ENCODE measurements around the gene GAS2L1. TPM values are rescaled to one million over a fixed set of nuclear protein-coding genes. Genes with fewer than 3 reads are reported as not detected.

GAS2L1 gene
- total RNA-seq, 1 experiment from 2014 or later = 8.0 TPM

DNA sequence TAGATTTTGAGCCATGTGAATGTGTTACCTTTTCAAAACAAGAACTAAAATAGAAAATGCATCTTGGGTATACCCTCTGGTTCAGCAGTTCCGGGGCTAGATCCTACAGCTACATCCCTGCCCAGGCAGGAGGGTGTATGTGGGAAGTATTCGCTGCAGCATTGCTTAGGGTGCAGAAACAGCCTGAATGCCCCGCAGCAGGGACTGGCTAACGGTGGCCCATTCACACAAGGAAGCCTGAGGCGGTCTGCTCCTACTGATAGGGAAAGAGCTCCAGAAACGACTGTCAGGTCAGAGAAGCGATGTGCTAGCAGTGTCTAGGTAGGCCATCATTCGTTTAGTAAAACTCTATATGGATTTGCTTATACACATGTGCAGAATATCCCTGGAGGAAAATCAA, 18.9 kb downstream of the GAS2L1 start:
- H4K91ac ChIP-seq (ENCODE audit: insufficient read length, low read depth, low read length) = no peak overlapping the region
- no peak overlapping the region for H4K5ac ChIP-seq (ENCODE audit: insufficient read length, low read depth, low read length)
- H2AFZ ChIP-seq (ENCODE audit: low read length) = no peak overlapping the region
- no peak overlapping the region for H2AK5ac ChIP-seq (ENCODE audit: insufficient read length, low read length)
- no peak overlapping the region for H3K4me2 ChIP-seq (ENCODE audit: insufficient read depth, insufficient read length, low read length)
- H3K4me3 Mint-ChIP-seq = no peak overlapping the region
- H3K9me3 Mint-ChIP-seq = no peaks in the 10 kb centered on the region
- H3K14ac ChIP-seq (ENCODE audit: insufficient read depth, low read length) = no peak overlapping the region
- H3K27me3 ChIP-seq (ENCODE audit: insufficient read depth, low read length) = no peaks in the 10 kb centered on the region
- no peaks in the 10 kb centered on the region for H3K4me1 ChIP-seq (ENCODE audit: insufficient read depth, low read length)
- TF ChIP-seq, protein P1, sequence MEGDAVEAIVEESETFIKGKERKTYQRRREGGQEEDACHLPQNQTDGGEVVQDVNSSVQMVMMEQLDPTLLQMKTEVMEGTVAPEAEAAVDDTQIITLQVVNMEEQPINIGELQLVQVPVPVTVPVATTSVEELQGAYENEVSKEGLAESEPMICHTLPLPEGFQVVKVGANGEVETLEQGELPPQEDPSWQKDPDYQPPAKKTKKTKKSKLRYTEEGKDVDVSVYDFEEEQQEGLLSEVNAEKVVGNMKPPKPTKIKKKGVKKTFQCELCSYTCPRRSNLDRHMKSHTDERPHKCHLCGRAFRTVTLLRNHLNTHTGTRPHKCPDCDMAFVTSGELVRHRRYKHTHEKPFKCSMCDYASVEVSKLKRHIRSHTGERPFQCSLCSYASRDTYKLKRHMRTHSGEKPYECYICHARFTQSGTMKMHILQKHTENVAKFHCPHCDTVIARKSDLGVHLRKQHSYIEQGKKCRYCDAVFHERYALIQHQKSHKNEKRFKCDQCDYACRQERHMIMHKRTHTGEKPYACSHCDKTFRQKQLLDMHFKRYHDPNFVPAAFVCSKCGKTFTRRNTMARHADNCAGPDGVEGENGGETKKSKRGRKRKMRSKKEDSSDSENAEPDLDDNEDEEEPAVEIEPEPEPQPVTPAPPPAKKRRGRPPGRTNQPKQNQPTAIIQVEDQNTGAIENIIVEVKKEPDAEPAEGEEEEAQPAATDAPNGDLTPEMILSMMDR (conservative IDR thresholded peaks at IDR 0.05) = no peak
- no peak overlapping the region for H3K18ac ChIP-seq (ENCODE audit: insufficient read length, low read depth, low read length)
- H3K23me2 ChIP-seq (ENCODE audit: insufficient read length, low read depth, low read length, poor library complexity, severe bottlenecking) = no peaks in the 10 kb centered on the region
- H3K27me3 Mint-ChIP-seq (ENCODE audit: low read depth) = no peaks in the 10 kb centered on the region
- H2BK120ac ChIP-seq (ENCODE audit: low read depth, low read length, poor library complexity, severe bottlenecking) = no peak overlapping the region
- H3K23ac ChIP-seq (ENCODE audit: insufficient read length, low read depth, low read length) = no peak overlapping the region
- H3K9ac ChIP-seq (ENCODE audit: extremely low read depth, insufficient read length, low read length) = no peak overlapping the region
- H3K36me3 Mint-ChIP-seq (ENCODE audit: insufficient read depth in 1 of 3, low read depth in 3 of 3) = peaks cover 3 to 17% (median 16%) of the 10 kb centered on the region in 3 experiments; a peak in 5 of 7 replicates
- no peak overlapping the region for H2BK20ac ChIP-seq (ENCODE audit: low read depth, low read length, poor library complexity, severe bottlenecking)
- no peaks in the 10 kb centered on the region for H3K79me1 ChIP-seq (ENCODE audit: insufficient read depth, low read depth, low read length, poor library complexity, severe bottlenecking)
- DNase-seq = no peak
- no peaks in the 10 kb centered on the region for H3K4me1 Mint-ChIP-seq
- no peak overlapping the region for H3K56ac ChIP-seq (ENCODE audit: insufficient read length, low read depth, low read length)
- H3K27ac ChIP-seq (ENCODE audit: insufficient read length, low read depth, low read length) = no peak overlapping the region
- no peak overlapping the region for H2BK5ac ChIP-seq (ENCODE audit: insufficient read length, low read length)
- H2BK12ac ChIP-seq (ENCODE audit: insufficient read length, low read depth, low read length) = no peak overlapping the region
- no peak overlapping the region for H2BK15ac ChIP-seq (ENCODE audit: low read depth, low read length)
- H4K20me1 ChIP-seq (ENCODE audit: control insufficient read depth, insufficient read depth, insufficient read length) = no peaks in the 10 kb centered on the region
- no peak overlapping the region for H4K8ac ChIP-seq (replicated peaks; ENCODE audit: insufficient read length, low read depth, low read length)
- no peaks in the 10 kb centered on the region for H3K79me2 ChIP-seq (ENCODE audit: insufficient read depth, low read length)
- no peak overlapping the region; a peak in 2 of 7 replicates for H3K27ac Mint-ChIP-seq
- no peak overlapping the region for H3K4ac ChIP-seq (ENCODE audit: low read depth, low read length)
- WGBS (ENCODE audit: extremely low coverage, insufficient read length, low lambda C conversion rate) = no CpG with 5 or more reads among the region's 8 CpGs
- H3T11ph ChIP-seq (ENCODE audit: low read length) = no peak overlapping the region
- H3K9me3 ChIP-seq (ENCODE audit: control insufficient read depth, low read depth, low read length) = no peaks in the 10 kb centered on the region
